NCI-H82 (cell line): Measurements from ENCODE around the gene ABCC12.
"Not testable (repeated sequence)": the region's sequence is repeated elsewhere in the genome, so short reads cannot be mapped to it uniquely, and the experiment has no call there.

Experiments
- DNase-seq: peaks from one replicate; lab custom pipeline; 2025; lab: John Stamatoyannopoulos, UW

Gene ABCC12

GRCh38 chr16:48155926-48156789, at the start of gene ABCC12:
ABCC12 (minus strand) TSS chr16:48155993; CDS start chr16:48146424, 9,569 bp downstream.
- no peak for DNase-seq

DNA sequence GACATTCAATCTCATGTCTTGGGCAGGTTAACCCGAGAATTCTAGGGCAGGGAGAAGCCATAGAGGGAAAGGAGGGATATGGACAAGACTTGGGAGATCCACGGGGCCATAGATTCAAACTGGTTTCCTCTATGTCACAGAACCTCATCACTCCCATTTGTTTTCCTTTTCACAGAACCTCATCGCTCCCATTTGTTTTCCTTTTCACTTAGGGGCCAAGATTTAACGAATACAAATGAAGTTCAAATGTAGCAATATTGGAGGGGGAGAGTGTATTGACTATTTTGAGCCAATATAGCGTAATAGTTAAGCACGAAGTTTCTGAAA, 49.0 kb upstream of the ABCC12 start:
- DNase-seq, result no peak

DNA sequence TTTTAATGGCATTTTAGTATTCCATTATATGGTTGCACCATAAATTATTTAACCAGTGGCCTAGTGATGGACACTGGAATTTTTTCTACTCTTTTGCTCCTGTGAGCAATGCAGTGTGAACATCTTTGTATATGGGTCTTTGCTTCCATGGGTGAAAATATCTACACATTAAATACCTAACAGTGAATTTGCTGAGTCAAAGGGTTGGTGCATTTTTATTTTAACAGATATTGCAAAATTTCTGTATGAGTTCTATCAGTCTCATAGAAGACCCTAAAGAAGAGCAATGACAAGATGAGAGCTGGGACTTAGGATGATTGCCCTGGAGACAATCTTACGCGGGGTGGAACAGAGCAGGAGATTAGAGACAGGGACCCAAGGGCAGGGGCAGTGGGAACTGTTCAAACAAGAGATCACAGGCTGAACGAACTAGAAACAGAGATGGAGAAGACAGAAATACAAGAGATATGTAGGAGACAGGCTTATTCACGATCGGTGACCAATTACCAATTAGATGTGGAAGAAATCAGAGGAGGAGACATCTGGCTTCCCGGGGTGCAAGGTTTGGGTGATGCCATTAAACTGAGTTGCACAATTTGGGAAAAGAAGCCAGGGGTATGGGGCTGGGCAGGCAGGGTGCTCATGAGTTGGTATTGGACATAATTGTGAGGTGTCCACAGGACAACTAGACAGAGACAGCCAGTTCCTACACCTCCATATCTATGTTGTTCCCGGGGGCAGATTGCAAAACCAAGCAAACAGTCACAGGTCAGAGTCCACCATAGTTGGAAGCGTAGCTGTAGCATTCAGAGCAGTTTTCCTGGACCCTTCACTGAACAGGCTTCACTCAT, 48.4 kb upstream of the ABCC12 start:
- DNase-seq, result no peak

GRCh38 chr16:48201515-48202201, 45.9 kb upstream of the ABCC12 start:
- peak; percentile 60 for DNase-seq

- no peak for DNase-seq
These were observed 41.5 kb upstream of the ABCC12 start for GRCh38 chr16:48197294-48197693.

DNA sequence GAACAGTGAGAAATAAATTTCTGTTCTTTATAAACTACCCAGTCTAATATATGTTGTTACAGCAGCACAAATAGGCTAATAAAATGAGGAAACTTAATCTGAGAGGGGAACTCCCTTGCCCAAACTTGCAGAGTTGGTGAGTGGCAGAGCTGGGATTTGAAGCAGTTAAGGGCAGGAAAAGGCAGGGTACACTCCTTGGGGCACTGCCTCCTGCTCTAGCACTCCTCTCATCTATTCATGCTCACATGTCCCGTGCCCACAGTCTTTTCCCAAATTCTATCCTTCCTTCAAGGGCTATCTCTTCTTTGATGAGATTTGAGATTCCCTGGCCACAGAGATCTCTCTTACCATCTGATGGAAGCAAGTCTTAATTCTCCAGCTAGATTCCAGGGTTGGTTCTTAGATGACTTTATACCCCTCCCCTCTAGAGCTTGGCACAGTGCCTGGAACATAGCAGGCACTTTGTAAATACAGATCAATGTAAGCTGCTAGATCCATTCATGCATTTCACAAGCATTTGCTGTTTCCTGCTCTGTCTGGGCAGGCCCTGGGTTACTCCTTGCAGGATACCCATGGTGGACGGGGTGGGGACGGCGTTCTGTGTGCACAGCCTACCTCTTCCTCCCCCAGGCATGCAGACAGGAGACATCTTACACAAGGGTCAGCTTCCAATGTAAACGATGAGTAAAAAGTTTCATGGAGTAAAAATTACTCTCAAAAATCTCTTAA, 39.2 kb upstream of the ABCC12 start:
- peak; percentile 78 for DNase-seq

GRCh38 chr16:48193846-48194245, 38.1 kb upstream of the ABCC12 start:
- DNase-seq, result no peak

DNA sequence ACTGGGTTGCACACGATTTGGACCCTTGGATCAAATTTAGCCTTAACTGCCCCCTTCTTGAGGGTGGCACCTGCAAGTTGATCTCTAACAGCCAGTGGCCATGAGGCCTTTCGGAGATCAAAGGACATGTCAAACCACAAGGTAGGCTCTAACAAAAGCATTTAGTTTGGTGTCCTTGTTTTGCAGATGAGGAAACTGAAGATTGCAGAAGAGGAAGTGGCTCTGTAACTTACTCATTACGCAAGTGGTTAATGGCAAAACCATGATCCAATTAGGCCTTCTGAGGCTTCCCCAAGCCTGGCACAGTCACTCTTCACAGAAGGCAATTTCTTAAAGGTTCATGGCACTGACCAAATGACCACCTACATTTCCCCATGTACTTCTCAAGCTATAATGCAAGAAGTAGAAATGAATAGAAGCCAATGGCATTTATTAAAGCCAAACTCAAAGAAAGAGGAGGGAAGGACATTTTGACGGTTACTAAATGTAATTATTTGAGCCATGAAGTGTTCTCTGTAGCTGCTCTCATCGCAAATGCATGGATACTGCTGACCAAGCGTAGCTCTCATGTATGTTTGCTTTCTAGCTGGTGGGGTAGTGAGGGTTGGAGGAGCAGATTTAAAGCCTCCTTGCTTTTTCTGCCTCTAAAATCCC, 32.8 kb upstream of the ABCC12 start:
- peak; percentile 45 for DNase-seq

DNA sequence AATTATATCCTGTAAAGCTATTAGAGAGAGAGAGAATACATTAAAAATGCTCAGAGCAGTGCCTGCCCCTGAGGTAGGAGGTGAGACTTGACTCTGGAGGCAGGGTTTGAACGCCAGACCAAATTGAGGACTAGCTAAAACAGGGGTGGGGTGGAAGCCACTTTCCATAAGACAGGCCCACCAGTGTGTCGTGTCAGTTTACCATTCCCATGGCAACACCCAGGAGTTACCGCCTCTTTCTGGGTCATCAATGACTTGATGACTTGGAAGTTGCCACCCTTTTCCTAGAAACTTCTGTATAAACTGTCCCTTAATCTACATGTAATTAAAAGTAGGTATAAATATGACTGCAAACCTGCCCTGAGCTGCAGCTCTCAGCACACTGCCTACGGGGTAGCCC, 32.0 kb upstream of the ABCC12 start:
- no peak for DNase-seq

DNA sequence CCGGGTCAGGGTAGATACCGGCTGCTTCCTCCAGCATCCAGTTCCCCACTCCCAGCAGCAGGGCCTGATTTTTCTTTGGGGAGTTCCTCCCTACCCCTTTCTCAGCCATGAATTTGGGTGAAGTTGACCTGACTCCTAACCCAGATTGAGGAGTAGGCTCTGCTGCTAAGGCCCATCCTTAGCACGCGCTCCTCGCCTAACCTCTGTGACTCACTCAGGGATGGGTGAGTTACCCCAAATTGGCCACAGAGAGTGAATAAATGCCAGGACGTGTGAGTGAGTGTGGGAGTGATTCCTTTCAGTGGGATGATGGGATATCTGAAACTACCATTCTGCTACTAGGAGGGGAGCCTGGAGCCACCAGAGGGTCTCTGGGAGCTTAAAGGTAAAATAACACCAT, 28.9 kb upstream of the ABCC12 start:
- peak; percentile 24 for DNase-seq

DNA sequence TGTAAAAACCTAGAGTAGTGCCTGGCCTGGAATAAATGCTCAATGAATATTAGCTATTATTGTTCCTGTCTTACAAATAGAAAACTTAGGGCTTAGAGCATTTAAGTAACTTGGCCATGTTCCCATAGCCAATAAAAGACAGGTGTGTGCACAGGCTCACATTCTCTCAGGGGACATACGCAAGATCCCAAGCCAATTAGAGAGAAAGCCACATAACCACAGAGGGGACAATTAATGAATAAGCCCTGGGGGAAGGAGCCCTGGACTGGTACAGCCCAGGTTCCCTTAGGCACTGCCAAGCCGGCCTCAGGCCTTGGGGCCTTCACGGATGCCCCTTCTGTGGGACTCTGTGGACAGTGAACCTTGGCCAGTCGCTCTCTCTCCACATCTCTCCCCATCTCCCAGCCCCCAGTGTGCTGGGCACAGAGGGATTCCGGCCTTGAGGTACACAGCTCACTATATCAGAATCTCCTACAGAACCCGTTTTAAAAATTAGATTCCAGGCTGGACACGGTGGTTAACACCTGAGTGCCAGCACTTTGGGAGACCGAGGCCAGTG, 27.3 kb upstream of the ABCC12 start:
- peak; percentile 90 for DNase-seq

GRCh38 chr16:48181746-48182520, 26.1 kb upstream of the ABCC12 start:
- DNase-seq, result not testable (repeated sequence)

- no peak for DNase-seq
These were observed 25.2 kb upstream of the ABCC12 start for GRCh38 chr16:48180868-48181480.

- DNase-seq, result no peak
These were observed 21.0 kb upstream of the ABCC12 start for GRCh38 chr16:48176635-48177408.

- DNase-seq, result no peak
These were observed 18.1 kb upstream of the ABCC12 start for GRCh38 chr16:48173889-48174288.

GRCh38 chr16:48172682-48173081, 16.9 kb upstream of the ABCC12 start:
- no peak for DNase-seq

GRCh38 chr16:48169896-48170295, 14.1 kb upstream of the ABCC12 start:
- no peak for DNase-seq

DNA sequence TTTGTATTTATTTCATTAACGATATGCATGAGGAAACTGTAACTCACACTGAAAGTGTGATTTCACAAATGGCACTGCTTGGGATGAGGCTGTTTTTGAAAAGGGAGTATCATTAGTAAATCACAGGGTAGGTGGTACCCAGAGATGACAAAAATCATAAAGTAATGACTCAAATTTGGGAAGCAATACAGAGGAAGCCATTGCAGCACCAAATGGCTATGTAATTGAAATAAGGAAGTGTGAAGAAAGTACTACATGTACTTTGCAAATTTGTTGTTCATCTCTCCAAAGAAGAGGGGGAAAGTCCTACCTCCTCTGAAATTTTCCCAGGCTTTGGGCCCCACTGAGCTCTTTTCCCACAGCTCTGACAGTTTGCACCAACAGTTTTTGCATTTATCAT, 12.3 kb upstream of the ABCC12 start:
- DNase-seq, result no peak

DNA sequence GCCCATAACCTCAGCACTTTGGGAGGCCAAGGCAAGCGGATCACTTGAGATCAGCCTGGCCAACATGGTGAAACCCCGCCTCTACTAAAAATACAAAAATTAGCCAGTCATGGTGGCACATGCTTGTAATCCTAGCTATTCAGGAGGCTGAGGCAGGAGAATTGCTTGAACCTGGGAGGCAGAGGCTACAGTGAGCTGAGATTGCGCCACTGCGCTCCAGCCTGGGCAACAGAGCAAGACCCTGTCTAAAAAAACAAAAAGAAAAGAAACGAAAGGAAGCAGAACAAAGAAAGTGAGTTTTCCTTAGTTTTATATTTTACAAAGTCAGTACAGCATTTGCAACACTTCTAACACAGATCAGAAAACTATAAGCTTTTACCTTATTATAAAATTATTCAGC, 10.8 kb upstream of the ABCC12 start:
- not testable (repeated sequence) for DNase-seq
